Progenitor cell of endocrine pancreas (in vitro differentiated cells): Measurements from ENCODE around the gene GPN3. TPM values are rescaled to one million over a fixed set of nuclear protein-coding genes. Genes with fewer than 3 reads are reported as not detected.

Experiments
- DNase-seq: peaks from one replicate; pipeline ENCODE4 v3.0.0; 2021; ENCODE audit warnings: low spot score; ENCODE audit not compliant: unreplicated experiment
- H3K27ac Mint-ChIP-seq: 2 replicates; pipeline ENCODE4 v1.8.0; 2021; ENCODE audit warnings: mild to moderate bottlenecking, moderate library complexity, mixed read lengths
- H3K27me3 Mint-ChIP-seq: 2 replicates; pipeline ENCODE4 v1.8.0; 2021; ENCODE audit warnings: mixed read lengths
- H3K36me3 Mint-ChIP-seq: 2 replicates; pipeline ENCODE4 v1.8.0; 2022; ENCODE audit warnings: mixed read lengths; ENCODE audit not compliant: insufficient read depth
- H3K4me1 Mint-ChIP-seq: 2 replicates; pipeline ENCODE4 v1.8.0; 2021; ENCODE audit warnings: low read depth, mixed read lengths
- H3K4me3 Mint-ChIP-seq: 2 replicates; pipeline ENCODE4 v1.8.0; 2021; ENCODE audit warnings: low read depth, mild to moderate bottlenecking, moderate library complexity, mixed read lengths
- H3K9me3 Mint-ChIP-seq: 2 replicates; pipeline ENCODE4 v1.8.0; 2021; ENCODE audit warnings: low read depth, mixed read lengths
- CTCF ChIP-seq: fragments of 200-600 bp; sonication (generic); IDR thresholded peaks from one replicate; pipeline ENCODE4 v1.5.0; 2021; ENCODE audit warnings: antibody characterized with exemption, mild to moderate bottlenecking; ENCODE audit not compliant: unreplicated experiment
- long read RNA-seq: library from polyadenylated mRNA; unstranded; transcript quantifications from one replicate; pipeline ENCODE4 v2.0.0, GENCODE V29; 2020
- total RNA-seq: library from RNA; stranded (reverse); gene quantifications from 2 replicates; pipeline ENCODE4 v1.2.1, GENCODE V29; 2021

GPN3 gene
- 18.7 and 19.8 TPM in 2 replicates for total RNA-seq
- long read RNA-seq, transcript GPN3-201 (8 exons, 1,468 nt): major isoform, 62 of 89 reads
- long read RNA-seq, partial matches to known transcripts: 13 of 89 reads
- long read RNA-seq, other reads (novel, unspliced or antisense): 13 of 89 reads

DNA sequence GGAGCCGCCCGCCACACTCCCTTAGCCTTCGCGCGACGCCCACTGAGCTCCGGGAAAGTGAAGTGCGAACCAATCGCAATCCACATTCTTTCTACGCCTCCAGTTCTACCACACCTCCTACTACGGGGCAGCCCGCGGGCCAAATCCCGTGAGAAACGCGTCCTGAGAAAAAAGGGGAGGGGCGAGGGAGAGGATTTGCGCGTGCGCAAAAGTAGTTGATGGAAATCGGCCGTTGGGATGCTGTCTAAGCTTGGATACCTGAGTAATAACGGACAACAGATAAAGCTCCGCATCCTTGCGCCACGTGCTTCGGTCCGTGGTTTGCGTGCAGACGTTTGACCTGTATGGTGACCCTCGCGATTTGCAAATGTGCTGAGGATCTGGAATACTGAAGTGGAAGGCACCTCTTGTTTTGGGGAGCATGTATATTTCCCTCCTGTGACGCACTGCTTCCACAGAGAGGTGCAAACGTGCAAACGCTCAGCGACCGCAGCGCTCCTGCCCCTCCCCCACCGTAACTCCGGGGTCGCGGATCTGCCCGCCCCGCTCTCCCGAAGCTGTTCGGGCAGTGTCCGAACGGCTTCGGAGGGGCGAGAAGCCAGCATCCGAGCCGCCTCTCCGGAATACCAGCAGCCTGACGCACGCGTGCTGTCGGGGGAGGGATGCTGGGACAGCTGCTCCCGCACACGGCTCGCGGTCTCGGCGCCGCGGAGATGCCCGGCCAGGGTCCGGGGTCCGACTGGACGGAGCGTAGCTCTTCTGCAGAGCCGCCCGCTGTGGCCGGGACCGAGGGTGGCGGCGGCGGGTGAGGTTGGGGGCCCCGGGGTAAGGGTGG lies at the start of gene GPN3, which contains the start of gene FAM216A:
Gene GPN3, minus strand, starts transcription at position 44 of the 835 bp plus-strand sequence. CDS start 54 bp downstream, outside the sequence.
Gene FAM216A, plus strand, starts transcription at position 632 of the 835 bp plus-strand sequence. Its CDS starts 31 bp downstream, at position 663.
- Mint-ChIP-seq H3K4me3 (peak within 1 kb of the TSS; percentile 91), H3K36me3 (peaks cover 4% of the 10 kb centered on the region), H3K27ac (peak within 1 kb of the TSS; percentile 98), H3K27me3 (no peaks in the 10 kb centered on the region), H3K4me1 (peaks cover 16% of the 10 kb centered on the region), H3K9me3 (no peaks in the 10 kb centered on the region)
- DNase-seq: peak; percentile 94
- TF ChIP-seq CTCF: no peak

GRCh38 chr12:110516995-110517394 lies 48.9 kb upstream of the GPN3 start:
- H3K27me3 Mint-ChIP-seq: peaks cover 3% of the 10 kb centered on the region
- no peak for DNase-seq
- no peak for TF ChIP-seq CTCF
- no peaks in the 10 kb centered on the region for H3K36me3 Mint-ChIP-seq
- no peaks in the 10 kb centered on the region for H3K9me3 Mint-ChIP-seq
- no peak overlapping the region for H3K27ac Mint-ChIP-seq
- no peak overlapping the region for H3K4me3 Mint-ChIP-seq
- H3K4me1 Mint-ChIP-seq: no peaks in the 10 kb centered on the region

DNA sequence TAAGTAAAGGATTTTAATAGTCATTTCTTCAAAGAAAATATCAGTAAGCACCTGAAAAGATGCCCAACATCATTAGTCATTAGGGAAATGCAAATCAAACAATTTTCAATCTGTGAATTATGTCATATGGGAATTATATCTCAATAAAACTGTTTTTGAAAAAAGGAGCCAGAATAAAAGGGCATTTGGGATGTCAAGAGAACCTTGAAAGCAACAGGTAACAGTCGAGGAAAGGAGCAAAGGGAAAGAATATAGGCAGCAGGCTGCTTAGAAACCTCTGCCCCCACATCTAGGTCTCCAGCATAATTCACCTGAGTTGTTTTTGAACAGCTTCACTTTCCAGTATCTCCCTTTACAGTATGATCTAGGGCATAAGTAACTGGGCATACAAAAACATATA lies 46.3 kb upstream of the GPN3 start:
- H3K9me3 Mint-ChIP-seq: no peaks in the 10 kb centered on the region
- no peak for TF ChIP-seq CTCF

DNA sequence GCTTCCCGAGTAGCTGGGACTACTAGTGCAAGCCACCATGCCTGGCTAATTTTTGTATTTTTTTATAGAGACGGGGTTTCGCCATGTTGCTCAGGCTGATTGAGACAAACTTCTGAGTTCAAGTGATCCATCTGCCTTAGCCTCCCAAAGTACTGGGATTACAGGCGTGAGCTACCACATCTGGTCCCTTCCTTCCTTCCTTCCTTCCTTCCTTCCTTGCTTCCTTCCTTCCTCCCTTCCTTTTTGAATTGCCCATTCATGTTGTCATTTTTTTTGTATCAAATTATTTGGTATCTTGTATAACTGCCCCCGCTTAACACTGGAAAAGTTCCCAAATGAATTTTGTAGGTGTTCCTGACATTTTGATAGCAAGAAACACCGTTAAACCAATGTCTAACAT lies 45.8 kb upstream of the GPN3 start:
- TF ChIP-seq CTCF: no peak
- no peak overlapping the region for H3K27ac Mint-ChIP-seq
- peaks cover 14% of the 10 kb centered on the region for H3K27me3 Mint-ChIP-seq
- no peak overlapping the region for H3K4me3 Mint-ChIP-seq
- H3K4me1 Mint-ChIP-seq: no peaks in the 10 kb centered on the region
- H3K9me3 Mint-ChIP-seq: no peaks in the 10 kb centered on the region
- H3K36me3 Mint-ChIP-seq: no peaks in the 10 kb centered on the region
- no peak for DNase-seq

More for the DNA sequence above, 46.3 kb upstream of the GPN3 start:
- Mint-ChIP-seq H3K27me3 (peaks cover 14% of the 10 kb centered on the region), H3K36me3 (no peaks in the 10 kb centered on the region), H3K4me3 (no peak overlapping the region), H3K27ac (no peak overlapping the region), H3K4me1 (no peaks in the 10 kb centered on the region)
- no peak for DNase-seq

DNA sequence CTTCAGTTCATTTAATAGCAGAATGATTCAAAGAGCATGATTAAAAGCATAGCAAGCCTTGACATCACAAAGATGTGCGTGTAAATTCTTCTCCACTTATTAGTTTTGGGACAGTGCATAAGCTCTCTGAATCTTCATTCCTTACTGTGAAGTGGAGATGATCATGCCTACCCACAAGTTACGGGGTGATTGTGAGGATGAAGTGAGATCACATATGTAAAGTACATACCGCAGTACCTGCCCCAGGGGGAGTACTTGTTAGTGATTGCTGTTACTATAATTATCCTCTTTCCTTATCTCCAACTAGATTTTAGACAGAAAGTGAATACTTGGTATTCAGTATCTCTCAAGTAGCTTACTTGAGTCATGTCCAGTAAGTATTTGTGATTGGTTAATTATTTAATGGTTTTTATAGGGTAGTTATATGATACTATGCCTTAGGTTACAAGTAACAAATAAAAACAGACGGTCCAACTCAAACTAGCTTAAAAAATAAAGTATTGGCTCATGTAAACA lies 40.1 kb upstream of the GPN3 start:
- Mint-ChIP-seq H3K4me3 (no peak overlapping the region), H3K27me3 (peaks cover 11% of the 10 kb centered on the region), H3K4me1 (no peaks in the 10 kb centered on the region), H3K36me3 (no peaks in the 10 kb centered on the region), H3K9me3 (no peaks in the 10 kb centered on the region), H3K27ac (no peak overlapping the region)
- no peak for DNase-seq
- TF ChIP-seq CTCF: no peak
